Karpas-422 (cell line): ENCODE results near the gene LRRC37A. TPM values are rescaled to one million over a fixed set of nuclear protein-coding genes. Genes with fewer than 3 reads are reported as not detected.
"Not testable (repeated sequence)": the region's sequence is repeated elsewhere in the genome, so short reads cannot be mapped to it uniquely, and the experiment has no call there.

ENCODE experiments used
- DNase-seq: peaks from one replicate; pipeline ENCODE4 v3.0.0-alpha.2; 2015
- H2AFZ ChIP-seq: fragments of 200-600 bp; sonication (generic); 2 replicates; pipeline ENCODE4 v1.6.1; 2014; ENCODE audit warnings: antibody characterized with exemption, low read length, mixed read lengths
- H3K27ac ChIP-seq: fragments of 200-600 bp; sonication (generic); 2 replicates; pipeline ENCODE4 v1.5.1; 2014; ENCODE audit warnings: mild to moderate bottlenecking, low read length, moderate library complexity
- H3K27me3 ChIP-seq: fragments of 200-600 bp; sonication (generic); 2 replicates; pipeline ENCODE4 v1.6.1; 2014; ENCODE audit warnings: low read length, mixed read lengths
- H3K36me3 ChIP-seq: fragments of 200-600 bp; sonication (generic); 2 replicates; pipeline ENCODE4 v1.6.1; 2014; ENCODE audit warnings: low read length, mixed read lengths; ENCODE audit not compliant: insufficient read depth
- H3K4me1 ChIP-seq: fragments of 200-600 bp; sonication (generic); 2 replicates; pipeline ENCODE4 v1.6.1; 2014; ENCODE audit warnings: mild to moderate bottlenecking, low read length, mixed read lengths
- H3K4me2 ChIP-seq: fragments of 200-600 bp; sonication (generic); 2 replicates; pipeline ENCODE4 v1.6.1; 2014; ENCODE audit warnings: low read length, low read depth, mild to moderate bottlenecking; ENCODE audit not compliant: poor library complexity, severe bottlenecking
- H3K4me3 ChIP-seq: fragments of 200-600 bp; sonication (generic); 2 replicates; pipeline ENCODE4 v1.5.1; 2014; ENCODE audit warnings: mild to moderate bottlenecking, antibody characterized with exemption, low read length, mixed read lengths
- H3K79me2 ChIP-seq: fragments of 200-600 bp; sonication (generic); 2 replicates; pipeline ENCODE4 v1.6.1; 2014; ENCODE audit warnings: mild to moderate bottlenecking, low read length, mixed read lengths
- H3K9ac ChIP-seq: fragments of 200-600 bp; sonication (generic); 2 replicates; pipeline ENCODE4 v1.6.0; 2014; ENCODE audit warnings: low read length
- H3K9me2 ChIP-seq: fragments of 200-600 bp; sonication (generic), shearing (Covaris generic); replicated peaks from 2 replicates; pipeline ENCODE4 v1.6.0; 2014; ENCODE audit warnings: mild to moderate bottlenecking, low read length, moderate library complexity; ENCODE audit not compliant: insufficient read depth
- H3K9me3 ChIP-seq: fragments of 300-700, 200-600 bp; sonication (generic); 2 replicates; pipeline ENCODE4 v1.6.1; 2014; ENCODE audit warnings: low read length, mixed read lengths
- H4K20me1 ChIP-seq: fragments of 200-600 bp; sonication (generic); 2 replicates; pipeline ENCODE4 v1.6.1; 2014; ENCODE audit warnings: mild to moderate bottlenecking, antibody characterized with exemption, low read length, low read depth; ENCODE audit not compliant: insufficient read depth
- small RNA-seq: library from RNA; depleted of rRNA; stranded (forward); fragments of <200 nt; gene quantifications from one replicate; pipeline ENCODE3, GENCODE V24; 2014
- total RNA-seq: library from RNA; depleted of rRNA; stranded (reverse); fragments of >200 nt; shearing (Covaris generic); gene quantifications from 2 replicates; pipeline ENCODE4 v1.2.3, GENCODE V29; 2014; ENCODE audit warnings: low replicate concordance; rRNA removed

The LRRC37A gene
- total RNA-seq, 1 experiment from 2014 or later = 4.0 TPM

DNA sequence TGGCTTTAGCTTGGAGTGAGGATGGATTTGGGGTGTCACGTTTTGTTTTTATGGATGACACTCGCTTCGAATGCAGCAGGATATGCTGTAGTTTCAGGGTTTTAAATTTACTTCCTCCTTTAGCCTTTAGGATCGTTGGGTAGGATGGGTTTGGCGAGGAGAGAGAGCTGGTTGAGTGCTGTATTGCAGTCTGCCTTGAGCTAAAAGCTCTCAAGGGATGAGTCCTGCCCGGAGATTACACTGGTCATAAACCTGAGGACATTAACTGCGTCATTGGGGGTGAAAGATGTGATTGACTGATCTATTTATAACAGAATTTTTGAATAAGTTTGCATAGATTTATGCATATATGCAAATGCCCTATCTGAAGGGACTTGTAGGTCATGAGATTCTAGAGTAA is 78.5 kb downstream of the LRRC37A start:
- not testable (repeated sequence) for H4K20me1 ChIP-seq, H3K79me2 ChIP-seq, H3K4me1 ChIP-seq, H2AFZ ChIP-seq, DNase-seq, H3K9me3 ChIP-seq, H3K4me3 ChIP-seq, H3K27me3 ChIP-seq, H3K4me2 ChIP-seq, H3K36me3 ChIP-seq, H3K9ac ChIP-seq, H3K27ac ChIP-seq, H3K9me2 ChIP-seq

DNA sequence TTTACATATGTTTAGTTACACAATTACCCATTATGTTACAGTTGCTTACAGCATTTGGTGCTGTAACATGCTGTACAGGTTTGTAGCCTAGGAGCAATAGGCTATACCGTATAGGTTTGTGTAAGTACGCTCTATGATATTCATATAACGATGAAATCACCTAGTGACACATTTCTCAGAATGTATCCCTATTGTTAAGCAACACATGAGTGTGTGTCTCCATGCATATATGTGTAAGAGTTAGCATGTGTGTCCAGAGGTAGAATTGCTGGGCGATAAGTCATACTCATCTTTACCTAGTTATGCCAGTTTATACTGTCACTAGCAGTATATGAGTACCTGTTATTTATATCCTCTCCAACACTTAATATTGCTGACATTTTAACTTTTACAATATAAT is 88.2 kb downstream of the LRRC37A start:
- not testable (repeated sequence) for H4K20me1 ChIP-seq, H2AFZ ChIP-seq, H3K79me2 ChIP-seq, H3K36me3 ChIP-seq, H3K27ac ChIP-seq, H3K4me2 ChIP-seq, H3K27me3 ChIP-seq, H3K9me3 ChIP-seq, H3K9me2 ChIP-seq, DNase-seq, H3K4me1 ChIP-seq, H3K4me3 ChIP-seq, H3K9ac ChIP-seq

- not testable (repeated sequence) for H3K9me2 ChIP-seq, H3K79me2 ChIP-seq, H3K4me3 ChIP-seq, H3K27ac ChIP-seq, H3K9me3 ChIP-seq, H3K4me1 ChIP-seq, H3K36me3 ChIP-seq, DNase-seq, H3K9ac ChIP-seq, H3K27me3 ChIP-seq, H3K4me2 ChIP-seq, H2AFZ ChIP-seq, H4K20me1 ChIP-seq
Observed at GRCh38 chr17:46385491-46385890, 90.6 kb downstream of the LRRC37A start.

Small RNAs within 50 kb of the gene (small RNA-seq; reads per million reads assigned to genes)
- not detected for gene RN7SL656P

Other genes starting within 250 kb of the LRRC37A start
- 127 and 153 TPM in 2 replicates for gene KANSL1, start 101.7 kb upstream of the LRRC37A start, total RNA-seq
- 11.5 and 19.7 TPM in 2 replicates for gene ARL17B, start 66.6 kb downstream of the LRRC37A start, total RNA-seq
- 6.8 and 8.8 TPM in 2 replicates for gene LRRC37A2, start 217.3 kb downstream of the LRRC37A start, total RNA-seq